Left ventricle myocardium superior (tissue), 1 donor: Measurements from ENCODE around the gene PITPNC1. TPM values are rescaled to one million over a fixed set of nuclear protein-coding genes. Genes with fewer than 3 reads are reported as not detected.
A peak's percentile ranks its signal among the peaks of the same experiment; 100 is the strongest.
"Not testable (repeated sequence)": the region's sequence is repeated elsewhere in the genome, so short reads cannot be mapped to it uniquely, and the experiment has no call there.

Experiments used
- ATAC-seq: fragments of 200-7000 bp; cut with Tn5 transposase; one replicate; pipeline ENCODE4 v1.9.1; 2020; ENCODE audit warnings: mild to moderate bottlenecking, moderate library complexity
- DNase-seq: peaks from one replicate; pipeline ENCODE4 v3.0.0-alpha.2; 2020
- intact Hi-C: fragments of 100-400 bp; cut with micrococcal nuclease; formaldehyde crosslinking; loops from one replicate; pipeline ENCODE4 v1.11.0; 2022
- total RNA-seq: library from RNA; stranded (reverse); fragmentation: NEBNext Ultra II Directional; extraction: Animal tissue kit (Norgen Biotek cat#: 25700); gene quantifications from one replicate; pipeline ENCODE4 v1.2.1, GENCODE V29; 2021
- donor health status: DM: no; HTN: yes; CAD: no; lungs with severe emphysema.

The PITPNC1 gene
- total RNA-seq, 1 donor from 2014 or later: 11.0 TPM

GRCh38 chr17:67390646-67391361 lies 13.7 kb downstream of the PITPNC1 start:
- ATAC-seq (peak; percentile 68), DNase-seq (no peak)
- intact Hi-C loops: no loop called here

- ATAC-seq (no peak), DNase-seq (no peak)
- intact Hi-C loops: no loop called here
Measured at GRCh38 chr17:67392111-67392510, 15.0 kb downstream of the PITPNC1 start.

DNA sequence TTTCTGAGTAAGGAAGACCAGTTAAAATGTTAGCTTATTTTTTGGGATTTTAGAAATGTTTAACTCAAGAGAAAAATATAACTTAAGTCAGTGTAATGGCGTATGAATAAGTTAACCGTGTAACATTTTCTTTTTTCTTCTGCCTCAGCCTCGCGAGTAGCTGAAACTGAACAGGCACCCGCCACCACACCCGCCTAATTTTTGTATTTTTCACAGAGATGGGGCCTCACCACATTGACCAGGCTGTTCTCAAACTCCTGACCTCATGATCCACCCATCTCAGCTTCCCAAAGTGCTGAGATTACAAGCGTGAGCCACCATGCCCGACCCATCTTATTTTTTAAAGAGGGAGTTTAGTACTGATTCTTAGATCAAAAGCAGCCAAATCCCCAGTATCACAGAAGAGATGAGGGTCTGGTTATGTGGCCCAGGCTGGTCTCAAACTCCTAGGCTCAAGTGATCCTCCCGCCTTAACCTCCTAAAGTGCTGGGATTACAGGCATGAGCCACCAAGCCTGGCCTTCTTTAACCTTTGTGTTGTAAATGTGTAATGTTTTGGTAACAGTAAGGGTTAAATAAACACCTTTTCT lies 16.8 kb downstream of the PITPNC1 start:
- no peak for DNase-seq
- intact Hi-C loops: no loop called here
- ATAC-seq: no peak

DNA sequence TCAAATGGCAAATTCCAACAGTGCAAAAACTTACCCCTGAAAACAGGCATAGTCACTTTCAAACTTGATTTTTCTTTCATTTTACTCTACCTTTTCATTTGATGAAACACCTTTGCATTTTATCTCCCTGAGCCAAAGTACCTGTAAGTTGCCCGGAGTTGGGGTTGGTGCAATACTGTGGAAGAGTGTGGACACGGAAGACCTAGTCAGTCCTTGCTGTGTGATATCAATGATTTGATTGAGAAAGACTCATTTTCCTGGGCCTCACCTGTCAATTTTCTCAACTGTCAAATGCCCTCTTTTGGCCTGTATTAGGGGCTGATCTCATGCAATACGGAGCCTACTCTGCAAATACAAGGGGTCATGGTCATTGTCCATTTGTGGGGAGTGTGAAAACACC lies 22.6 kb downstream of the PITPNC1 start:
- DNase-seq (no peak), ATAC-seq (no peak)
- intact Hi-C loops: no loop called here

- DNase-seq (no peak), ATAC-seq (peak; percentile 21)
- intact Hi-C loops: no loop called here
Measured at GRCh38 chr17:67400193-67400592, 23.1 kb downstream of the PITPNC1 start.

- ATAC-seq (no peak), DNase-seq (no peak)
- intact Hi-C loops: no loop called here
Measured at GRCh38 chr17:67401106-67401505, 24.0 kb downstream of the PITPNC1 start.

DNA sequence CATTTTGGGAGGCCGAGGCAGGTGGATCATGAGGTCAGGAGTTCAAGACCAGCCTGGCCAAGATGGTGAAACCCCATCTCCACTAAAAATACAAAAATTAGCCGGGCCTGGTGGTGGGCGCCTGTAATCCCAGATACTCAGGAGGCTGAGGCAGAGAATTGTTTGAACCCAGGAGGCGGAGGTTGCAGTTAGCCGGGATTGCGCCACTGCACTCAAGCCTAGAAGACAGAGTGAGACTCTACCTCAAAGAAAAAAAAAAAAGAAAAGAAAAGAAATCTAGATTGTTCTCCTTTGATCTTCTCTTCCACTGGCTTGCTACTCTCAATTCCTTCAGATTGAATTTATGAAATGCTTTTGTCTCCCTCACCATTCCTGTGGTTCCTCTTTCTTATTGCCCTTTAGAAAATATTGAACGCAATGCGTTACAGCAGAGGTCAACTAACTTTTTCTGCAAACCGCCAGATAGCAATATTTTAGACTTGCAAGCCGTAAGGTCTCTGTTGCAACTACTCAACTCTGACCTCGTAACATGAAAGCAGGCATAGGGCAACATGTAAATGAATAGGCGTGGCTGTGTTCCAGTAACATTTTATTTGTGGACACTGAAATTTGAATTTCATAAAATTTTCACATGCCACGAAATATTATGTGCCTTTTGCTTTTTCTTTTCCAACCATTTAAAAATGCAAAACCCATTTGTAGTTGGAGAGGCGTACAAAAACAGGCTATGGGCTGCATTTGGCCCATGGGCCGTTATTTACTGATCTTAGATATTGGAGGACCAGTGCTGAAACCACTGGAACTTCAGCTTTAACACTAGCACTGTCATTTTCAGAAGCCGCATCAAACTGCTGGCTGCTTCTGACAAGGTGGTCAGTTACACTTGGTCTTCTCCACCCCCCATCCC lies 24.8 kb downstream of the PITPNC1 start:
- DNase-seq: no peak
- intact Hi-C loops: no loop called here
- ATAC-seq: no peak

DNA sequence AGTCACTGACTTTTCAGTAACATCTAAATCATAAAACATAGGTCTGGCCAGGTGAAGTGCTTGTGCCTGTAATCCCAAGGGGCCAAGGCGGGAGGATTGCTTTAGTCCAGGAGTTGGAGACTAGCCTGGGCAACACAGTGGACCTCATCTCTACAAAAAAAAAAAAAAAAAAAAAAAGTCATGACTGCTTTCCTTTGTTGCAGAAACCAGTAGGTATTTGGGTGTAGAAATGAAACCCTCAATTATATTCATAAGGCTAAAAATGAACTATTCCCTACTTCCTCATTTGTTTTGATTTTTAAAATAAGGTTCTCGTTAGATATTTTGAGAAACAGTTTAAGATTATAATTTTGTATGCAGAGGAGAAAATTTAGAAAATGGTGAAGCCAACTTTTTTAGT lies 26.0 kb downstream of the PITPNC1 start:
- DNase-seq (no peak), ATAC-seq (no peak)
- intact Hi-C loops: no loop called here

GRCh38 chr17:67403483-67403882 lies 26.4 kb downstream of the PITPNC1 start:
- no peak for DNase-seq
- intact Hi-C loops: no loop called here
- ATAC-seq: no peak

GRCh38 chr17:67408455-67408830 lies 31.4 kb downstream of the PITPNC1 start:
- DNase-seq, intact Hi-C loops, ATAC-seq: not testable (repeated sequence)

GRCh38 chr17:67411397-67411796 lies 34.3 kb downstream of the PITPNC1 start:
- intact Hi-C loops: no loop called here
- ATAC-seq (no peak), DNase-seq (no peak)

GRCh38 chr17:67412032-67412431 lies 35.0 kb downstream of the PITPNC1 start:
- intact Hi-C loops: no loop called here
- DNase-seq (no peak), ATAC-seq (no peak)

DNA sequence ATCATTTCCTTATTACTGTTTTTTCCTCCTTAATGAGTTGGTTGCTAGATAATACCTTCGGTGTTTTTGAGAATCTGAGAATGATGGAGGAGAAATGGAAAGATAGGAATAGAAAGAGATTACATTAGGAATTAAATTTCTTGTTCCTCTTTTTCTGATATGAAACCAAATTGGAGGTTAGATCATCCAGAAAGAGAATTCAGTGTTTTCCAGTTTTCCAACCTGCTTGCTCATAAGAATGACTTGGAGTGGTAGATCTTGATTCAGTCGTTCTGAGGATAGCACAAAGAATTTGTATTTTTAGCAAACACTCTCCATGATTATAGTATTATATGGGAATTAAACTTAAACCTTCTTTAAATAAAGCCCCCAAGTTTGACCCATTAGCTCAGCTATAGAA lies 35.9 kb downstream of the PITPNC1 start:
- intact Hi-C loops: no loop called here
- DNase-seq: no peak
- ATAC-seq: no peak

DNA sequence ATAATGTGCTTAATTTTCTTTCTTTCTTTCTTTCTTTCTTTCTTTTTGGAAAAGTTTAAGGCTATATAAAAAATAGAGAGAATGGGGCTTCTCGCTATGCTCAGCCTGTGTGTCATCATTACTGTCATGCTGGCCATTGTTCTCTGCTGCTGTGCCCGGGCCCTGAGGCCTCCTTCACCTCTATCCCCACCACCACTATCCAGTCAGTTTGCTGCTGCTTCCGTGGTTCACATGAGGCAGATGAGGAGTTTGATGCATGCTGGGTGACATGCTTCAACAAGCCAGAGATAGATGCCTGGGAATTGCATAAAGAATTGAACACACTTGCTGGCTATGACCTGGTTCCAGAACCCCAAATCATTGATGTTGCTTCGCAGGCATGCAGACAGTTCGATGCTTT lies 36.3 kb downstream of the PITPNC1 start:
- intact Hi-C loops: no loop called here
- no peak for ATAC-seq
- DNase-seq: no peak

- intact Hi-C loops: no loop called here
- ATAC-seq: no peak
- DNase-seq: no peak
Measured at GRCh38 chr17:67414130-67414529, 37.0 kb downstream of the PITPNC1 start.

DNA sequence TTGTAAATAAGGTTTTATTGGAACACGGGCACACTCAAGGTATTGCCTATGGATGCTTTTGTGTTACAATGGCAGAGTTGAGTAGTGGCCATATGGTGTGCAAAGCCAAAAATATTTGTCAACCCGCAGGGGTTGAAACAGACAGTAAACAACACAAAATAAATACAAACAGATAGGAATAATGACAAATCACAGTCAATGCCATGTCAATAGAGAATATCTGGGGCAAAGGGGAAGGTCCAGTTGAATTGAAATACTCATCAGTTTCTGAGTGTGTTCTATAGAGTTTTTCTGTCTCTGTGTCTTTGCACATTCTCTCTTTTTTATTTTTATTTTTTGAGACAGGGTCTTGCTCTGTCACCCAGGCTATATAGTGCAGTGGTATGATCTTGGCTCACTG lies 37.5 kb downstream of the PITPNC1 start:
- intact Hi-C loops: no loop called here
- DNase-seq (no peak), ATAC-seq (no peak)

DNA sequence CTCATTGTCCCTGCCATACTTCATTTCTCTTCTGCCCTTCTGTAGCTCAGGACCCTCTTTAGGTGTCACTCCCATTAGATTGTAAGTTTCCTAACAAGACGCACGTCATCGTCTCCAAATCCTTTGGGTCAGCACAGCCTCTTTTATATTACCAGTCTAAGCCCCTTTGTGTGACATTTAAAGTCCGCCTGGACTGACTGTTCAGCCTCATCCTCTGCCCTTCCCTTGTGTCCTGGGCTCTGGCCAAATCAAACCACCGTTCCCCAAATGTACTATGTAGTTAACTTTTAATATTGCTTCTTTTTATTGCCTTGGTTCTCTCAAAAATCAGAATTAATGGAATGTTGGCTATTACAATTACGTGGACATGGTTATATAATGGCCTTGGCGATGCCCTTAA lies 38.2 kb downstream of the PITPNC1 start:
- ATAC-seq (no peak), DNase-seq (no peak)
- intact Hi-C loops: no loop called here

GRCh38 chr17:67417507-67417906 lies 40.4 kb downstream of the PITPNC1 start:
- ATAC-seq (no peak), DNase-seq (no peak)
- intact Hi-C loops: no loop called here

- ATAC-seq: no peak
- intact Hi-C loops: no loop called here
Measured at GRCh38 chr17:67420994-67421393, 43.9 kb downstream of the PITPNC1 start.

GRCh38 chr17:67421869-67422273 lies 44.8 kb downstream of the PITPNC1 start:
- ATAC-seq (peak; percentile 82), DNase-seq (no peak)
- intact Hi-C loops: no loop called here

More at GRCh38 chr17:67420994-67421393, 43.9 kb downstream of the PITPNC1 start:
- DNase-seq: no peak
